Endothelial cell of umbilical vein (primary cell): ENCODE data around the gene NDUFS1. TPM values are rescaled to one million over a fixed set of nuclear protein-coding genes. Genes with fewer than 3 reads are reported as not detected.

Experiments
- BruUV-seq: library from RNA; stranded (reverse); fragments of 400-500 nt; replicated peaks from 2 replicates; lab custom pipeline; 2021; lab: Mats Ljungman, UMichigan
- CTCF ChIA-PET: fragments of 300-600, 350-600 bp; sonication (Branson Sonifier 250); formaldehyde crosslinking; loops from one replicate; lab custom pipeline; 2021; ENCODE audit warnings: antibody characterized with exemption, inconsistent platforms; lab: Charles Lee
- POLR2A ChIA-PET: fragments of 300-600, 350-600 bp; sonication (Branson Sonifier 250); formaldehyde crosslinking; loops from one replicate; lab custom pipeline; 2021; ENCODE audit warnings: antibody characterized with exemption, inconsistent platforms; lab: Charles Lee
- DNase-seq: peaks from one replicate; pipeline ENCODE4 v3.0.0-alpha.2; 2011; ENCODE audit warnings: low read depth, low spot score
- FAIRE-seq: peaks from 2 replicates; lab custom pipeline; 2011; peaks lifted over from hg19 to GRCh38; lab: Jason Lieb, UNC
- H2AFZ ChIP-seq: 2 replicates; pipeline ENCODE4 v1.6.0; 2012; ENCODE audit warnings: low read depth, low read length, control low read depth, inconsistent platforms
- H3K27ac ChIP-seq: 2 replicates; pipeline ENCODE4 v1.5.1; 2011; ENCODE audit warnings: low read depth, mild to moderate bottlenecking, control low read depth, low read length, moderate library complexity; ENCODE audit not compliant: insufficient read depth
- H3K27me3 ChIP-seq, 2 experiments: 2 replicates each; pipeline versions ENCODE4 v1.6.0 to v1.6.1; 2011; ENCODE audit warnings: low read length in 2 of 2, mixed read lengths in 1 of 2; ENCODE audit not compliant: control insufficient read depth in 2 of 2, insufficient read depth in 2 of 2
- H3K36me3 ChIP-seq, 2 experiments: 2 replicates in 1 of 2; 3 replicates in 1 of 2; pipeline ENCODE4 v1.5.1; 2011; ENCODE audit warnings: low read length in 2 of 2, mild to moderate bottlenecking in 1 of 2, moderate library complexity in 1 of 2; ENCODE audit not compliant: control insufficient read depth in 2 of 2, insufficient read depth in 2 of 2; ENCODE audit errors: extremely low read depth in 1 of 2
- H3K4me1 ChIP-seq: 3 replicates; pipeline ENCODE4 v1.5.1; 2011; ENCODE audit warnings: mild to moderate bottlenecking, low read length; ENCODE audit not compliant: control insufficient read depth, insufficient read depth; ENCODE audit errors: extremely low read depth
- H3K4me2 ChIP-seq: 2 replicates; pipeline ENCODE4 v1.6.1; 2011; ENCODE audit warnings: low read length, control low read depth, mixed read lengths; ENCODE audit not compliant: insufficient read depth
- H3K4me3 ChIP-seq, 3 experiments: fragments of 200-600 bp in 1 of 3; sonication (generic), shearing (Covaris generic) in 1 of 3; replicated peaks in 1 of 3; 2 replicates each; pipeline ENCODE4 v1.5.1; 2011 to 2016; ENCODE audit warnings: control low read depth in 3 of 3, low read length in 3 of 3, mild to moderate bottlenecking in 2 of 3, inconsistent platforms in 1 of 3, low read depth in 1 of 3, moderate library complexity in 1 of 3; ENCODE audit not compliant: insufficient read depth in 1 of 3
- H3K79me2 ChIP-seq: 2 replicates; pipeline ENCODE4 v1.6.0; 2012; ENCODE audit warnings: low read length, inconsistent platforms; ENCODE audit not compliant: control insufficient read depth, insufficient read depth
- H3K9ac ChIP-seq: replicated peaks from 2 replicates; pipeline ENCODE3; 2011; ENCODE audit warnings: low read length, control low read depth; ENCODE audit not compliant: insufficient read depth; ENCODE audit errors: extremely low read depth
- H3K9me1 ChIP-seq: replicated peaks from 3 replicates; pipeline ENCODE4 v1.6.0; 2011; ENCODE audit warnings: mild to moderate bottlenecking, low read length; ENCODE audit not compliant: control insufficient read depth, insufficient read depth; ENCODE audit errors: extremely low read depth
- H3K9me3 ChIP-seq: replicated peaks from 2 replicates; pipeline ENCODE4 v1.5.1; 2012; ENCODE audit warnings: low read length, inconsistent platforms; ENCODE audit not compliant: control insufficient read depth, insufficient read depth
- H4K20me1 ChIP-seq: replicated peaks from 2 replicates; pipeline ENCODE3; 2011; ENCODE audit warnings: mild to moderate bottlenecking, low read length; ENCODE audit not compliant: control insufficient read depth, insufficient read depth; ENCODE audit errors: extremely low read depth
- CTCF ChIP-seq, 2 donors: IDR thresholded peaks; 1 replicate in 1 of 2; 2 replicates in 1 of 2; pipeline ENCODE4 v1.5.1; 2011; ENCODE audit warnings: low read length in 2 of 2, mild to moderate bottlenecking in 2 of 2, moderate library complexity in 2 of 2, control low read depth in 1 of 2, inconsistent platforms in 1 of 2, low read depth in 1 of 2; ENCODE audit not compliant: insufficient read depth in 1 of 2; ENCODE audit errors: extremely low read depth in 1 of 2
- EZH2 ChIP-seq: IDR thresholded peaks from 2 replicates; pipeline ENCODE4 v1.6.1; 2012; ENCODE audit warnings: borderline replicate concordance, low read depth, mild to moderate bottlenecking, moderate library complexity, low read length, inconsistent platforms; ENCODE audit not compliant: severe bottlenecking
- FOS ChIP-seq: IDR thresholded peaks from 2 replicates; pipeline ENCODE4 v1.6.1; 2011; ENCODE audit warnings: mild to moderate bottlenecking, low read length, moderate library complexity, borderline replicate concordance; ENCODE audit not compliant: insufficient read depth
- GATA2 ChIP-seq: IDR thresholded peaks from 2 replicates; pipeline ENCODE4 v1.7.0; 2011; ENCODE audit warnings: low read depth, mild to moderate bottlenecking, moderate library complexity, mixed read lengths, low read length; ENCODE audit not compliant: insufficient read length, insufficient read depth
- JUN ChIP-seq: IDR thresholded peaks from 2 replicates; pipeline ENCODE4 v1.6.1; 2011; ENCODE audit warnings: borderline replicate concordance, low read depth; ENCODE audit not compliant: insufficient read length, insufficient read depth
- MAX ChIP-seq: IDR thresholded peaks from 2 replicates; pipeline ENCODE4 v1.6.1; 2011; ENCODE audit not compliant: insufficient read depth, insufficient read length
- MYC ChIP-seq: IDR thresholded peaks from one replicate; pipeline ENCODE4 v1.6.1; 2011; ENCODE audit warnings: mild to moderate bottlenecking, low read depth, low read length
- POLR2A ChIP-seq: IDR thresholded peaks from 2 replicates; pipeline ENCODE4 v1.6.1; 2012; ENCODE audit warnings: low read depth, mild to moderate bottlenecking, control low read depth, low read length
- POLR2AphosphoS5 ChIP-seq: IDR thresholded peaks from 2 replicates; pipeline ENCODE4 v1.6.1; 2012; ENCODE audit warnings: low read depth, mild to moderate bottlenecking, control low read depth, low read length, moderate library complexity; ENCODE audit not compliant: insufficient read depth
- dilution Hi-C: fragments of 300-500 bp; cut with MboI; formaldehyde crosslinking; loops from one replicate; pipeline ENCODE4 v1.15.0; 2019; ENCODE audit warnings: low sequenced_read_pairs; ENCODE audit not compliant: extremely low pct_ligation_motif_present
- intact Hi-C: fragments of 100-400 bp; cut with micrococcal nuclease; formaldehyde crosslinking; loops from one replicate; pipeline ENCODE4 v1.10.0; 2022
- polyA plus RNA-seq, 4 experiments: library from polyadenylated mRNA; depleted of rRNA in 3 of 4; stranded (reverse) in 3 of 4; unstranded in 1 of 4; fragments of >200 nt; gene quantifications; 2 replicates each; pipeline versions ENCODE4 v1.2.1 to v1.2.3, GENCODE V29; 2011 to 2012; ENCODE audit warnings: missing spikeins in 1 of 4
- small RNA-seq: library from RNA; depleted of rRNA; stranded (forward); fragments of <200 nt; gene quantifications from one replicate; pipeline ENCODE3, GENCODE V24; 2012; ENCODE audit warnings: low replicate concordance, low read depth; ENCODE audit not compliant: insufficient read depth, insufficient read length
- total RNA-seq: library from RNA; stranded (reverse); gene quantifications from 2 replicates; pipeline ENCODE4 v1.2.3, GENCODE V29; 2021

Gene NDUFS1
- total and polyA plus RNA-seq, 2 donors (not counting 3 experiments of a cell fraction or from before 2014, with no cell fraction given), result 49.8 to 93.2 TPM

GRCh38 chr2:206068207-206068606, 91.0 kb downstream of the NDUFS1 start:
- H3K9me3 ChIP-seq, result no peaks in the 10 kb centered on the region
- no peaks in the 10 kb centered on the region for H3K27me3 ChIP-seq
- no peaks in the 10 kb centered on the region for H3K36me3 ChIP-seq
- H3K4me3 ChIP-seq, result no peak overlapping the region
- peaks cover 47% of the 10 kb centered on the region for H3K79me2 ChIP-seq
- TF ChIP-seq CTCF (IDR thresholded peaks at IDR 0.05; ENCODE audit: extremely low read depth in 1 of 2, insufficient read depth in 1 of 2, low read depth in 1 of 2, low read length in 2 of 2) (no peak), MAX (no peak), FOS (no peak), MYC (no peak), POLR2AphosphoS5 (no peak), EZH2 (no peak), GATA2 (no peak), POLR2A (no peak), JUN (no peak)
- no peak overlapping the region for H3K9ac ChIP-seq
- no peaks in the 10 kb centered on the region for H3K9me1 ChIP-seq
- DNase-seq (no peak), FAIRE-seq (no peak)
- no peaks in the 10 kb centered on the region for H3K4me1 ChIP-seq
- BruUV-seq, result no TSS peak
- H3K4me2 ChIP-seq, result no peak overlapping the region
- no peak overlapping the region for H2AFZ ChIP-seq
- ChIA-PET CTCF (interaction anchor here (1.2 to 1.7 kb wide), 2 partner anchors 9 to 29 kb away, joined by 4 to 5 read pairs; no protein-coding TSS in a partner anchor), POLR2A (no interaction called here)
- intact Hi-C loops (no loop called here), dilution Hi-C loops (no loop called here)
- H4K20me1 ChIP-seq, result no peaks in the 10 kb centered on the region
- no peak overlapping the region for H3K27ac ChIP-seq

Small RNAs within 50 kb of the gene (small RNA-seq; reads per million reads assigned to genes)
- gene RF00134, result not detected
- gene RF02271, result not detected
- not detected for gene SNORA41
- not detected for gene SNORD51

Other genes with a start within 250 kb of the NDUFS1 start
- 19.3 and 20.3 TPM in 2 replicates for gene INO80D, start 73.3 kb downstream of the NDUFS1 start, total RNA-seq
- 2.8 and 2.9 TPM in 2 replicates for gene INO80D, start 73.3 kb downstream of the NDUFS1 start, polyA plus RNA-seq
- 558 and 576 TPM in 2 replicates for gene EEF1B2, start 451 bp upstream of the NDUFS1 start, total RNA-seq
- 378 and 454 TPM in 2 replicates for gene EEF1B2, start 451 bp upstream of the NDUFS1 start, polyA plus RNA-seq
- 9.6 and 9.9 TPM in 2 replicates for gene ZDBF2, start 115.2 kb upstream of the NDUFS1 start, total RNA-seq
- gene ZDBF2, start 115.2 kb upstream of the NDUFS1 start, polyA plus RNA-seq, result 0.99 and 1.3 TPM in 2 replicates